ENCODE data around the gene AKAP7. TPM values are rescaled to one million over a fixed set of nuclear protein-coding genes. Genes with fewer than 3 reads are reported as not detected.
"Not testable (repeated sequence)": the region's sequence is repeated elsewhere in the genome, so short reads cannot be mapped to it uniquely, and the experiment has no call there.

The AKAP7 gene
- total RNA-seq, 1 donor from 2014 or later: 4.1 TPM

GRCh38 chr6:131255434-131255833 is 120.2 kb downstream of the AKAP7 start:
- ATAC-seq (ENCODE audit: low read depth): no peak
- CTCF ChIA-PET: no interaction called here
- no peaks in the 10 kb centered on the region for H3K27me3 Mint-ChIP-seq
- H3K4me1 Mint-ChIP-seq: peaks cover 8% of the 10 kb centered on the region
- H3K9me3 Mint-ChIP-seq: peaks cover 3% of the 10 kb centered on the region
- H3K27ac Mint-ChIP-seq: no peak overlapping the region
- POLR2A ChIA-PET: no interaction called here
- no peak for DNase-seq
- TF ChIP-seq, protein P1, sequence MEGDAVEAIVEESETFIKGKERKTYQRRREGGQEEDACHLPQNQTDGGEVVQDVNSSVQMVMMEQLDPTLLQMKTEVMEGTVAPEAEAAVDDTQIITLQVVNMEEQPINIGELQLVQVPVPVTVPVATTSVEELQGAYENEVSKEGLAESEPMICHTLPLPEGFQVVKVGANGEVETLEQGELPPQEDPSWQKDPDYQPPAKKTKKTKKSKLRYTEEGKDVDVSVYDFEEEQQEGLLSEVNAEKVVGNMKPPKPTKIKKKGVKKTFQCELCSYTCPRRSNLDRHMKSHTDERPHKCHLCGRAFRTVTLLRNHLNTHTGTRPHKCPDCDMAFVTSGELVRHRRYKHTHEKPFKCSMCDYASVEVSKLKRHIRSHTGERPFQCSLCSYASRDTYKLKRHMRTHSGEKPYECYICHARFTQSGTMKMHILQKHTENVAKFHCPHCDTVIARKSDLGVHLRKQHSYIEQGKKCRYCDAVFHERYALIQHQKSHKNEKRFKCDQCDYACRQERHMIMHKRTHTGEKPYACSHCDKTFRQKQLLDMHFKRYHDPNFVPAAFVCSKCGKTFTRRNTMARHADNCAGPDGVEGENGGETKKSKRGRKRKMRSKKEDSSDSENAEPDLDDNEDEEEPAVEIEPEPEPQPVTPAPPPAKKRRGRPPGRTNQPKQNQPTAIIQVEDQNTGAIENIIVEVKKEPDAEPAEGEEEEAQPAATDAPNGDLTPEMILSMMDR (IDR thresholded peaks at IDR 0.05): no peak
- H3K36me3 Mint-ChIP-seq (ENCODE audit: low read depth): peaks cover under 1% of the 10 kb centered on the region
- no peak overlapping the region for H3K4me3 Mint-ChIP-seq
- intact Hi-C loops (cut with micrococcal nuclease): no loop called here

- H3K27me3 Mint-ChIP-seq: no peaks in the 10 kb centered on the region
- CTCF ChIA-PET: no interaction called here
- peaks cover 3% of the 10 kb centered on the region for H3K9me3 Mint-ChIP-seq
- no peak overlapping the region for H3K27ac Mint-ChIP-seq
- H3K4me1 Mint-ChIP-seq: peaks cover 3% of the 10 kb centered on the region
- ATAC-seq (ENCODE audit: low read depth) (no peak), DNase-seq (no peak)
- peaks cover 2% of the 10 kb centered on the region for H3K36me3 Mint-ChIP-seq (ENCODE audit: low read depth)
- POLR2A ChIA-PET: no interaction called here
- intact Hi-C loops (cut with micrococcal nuclease): no loop called here
- TF ChIP-seq, protein P1 (IDR thresholded peaks at IDR 0.05): no peak
- no peak overlapping the region for H3K4me3 Mint-ChIP-seq
Measured at GRCh38 chr6:131255911-131256310, 120.6 kb downstream of the AKAP7 start.

DNA sequence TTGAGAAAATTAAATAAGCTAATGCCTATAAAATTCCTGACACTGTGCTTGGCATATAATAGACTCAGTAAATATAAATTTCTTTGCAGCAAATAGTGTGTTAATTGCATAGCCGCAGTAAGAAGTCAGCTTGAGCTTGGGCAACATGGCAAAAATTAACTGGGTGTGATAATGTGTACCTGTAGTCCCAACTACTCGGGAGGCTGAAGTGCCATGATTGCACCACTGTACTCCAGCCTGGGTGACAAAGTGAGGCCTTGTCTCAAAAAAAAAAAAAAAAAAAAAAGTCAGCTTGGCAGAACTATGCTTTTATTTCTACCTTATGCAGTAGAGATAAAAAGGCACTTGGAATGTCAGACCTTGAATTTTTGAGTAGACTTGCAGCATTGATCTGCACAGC is 121.8 kb downstream of the AKAP7 start:
- ChIA-PET CTCF (no interaction called here), POLR2A (no interaction called here)

GRCh38 chr6:131258010-131258652 is 122.9 kb downstream of the AKAP7 start:
- no peak overlapping the region for H3K4me3 Mint-ChIP-seq
- H3K27me3 Mint-ChIP-seq: no peaks in the 10 kb centered on the region
- H3K27ac Mint-ChIP-seq: no peak overlapping the region
- TF ChIP-seq, protein P1 (IDR thresholded peaks at IDR 0.05): no peak
- H3K9me3 Mint-ChIP-seq: peaks cover 3% of the 10 kb centered on the region
- POLR2A ChIA-PET: no interaction called here
- H3K4me1 Mint-ChIP-seq: no peaks in the 10 kb centered on the region
- intact Hi-C loops (cut with micrococcal nuclease): no loop called here
- no peak for DNase-seq
- peaks cover 2% of the 10 kb centered on the region for H3K36me3 Mint-ChIP-seq (ENCODE audit: low read depth)
- CTCF ChIA-PET: no interaction called here
- ATAC-seq (ENCODE audit: low read depth): no peak

More for the DNA sequence above, 121.8 kb downstream of the AKAP7 start:
- Mint-ChIP-seq H3K4me1 (no peaks in the 10 kb centered on the region), H3K27me3 (no peaks in the 10 kb centered on the region), H3K27ac (no peak overlapping the region), H3K36me3 (ENCODE audit: low read depth) (peaks cover 2% of the 10 kb centered on the region), H3K9me3 (peaks cover 3% of the 10 kb centered on the region), H3K4me3 (no peak overlapping the region)
- ATAC-seq (ENCODE audit: low read depth) (no peak), DNase-seq (no peak)
- TF ChIP-seq, protein P1 (IDR thresholded peaks at IDR 0.05): no peak
- intact Hi-C loops (cut with micrococcal nuclease): no loop called here

DNA sequence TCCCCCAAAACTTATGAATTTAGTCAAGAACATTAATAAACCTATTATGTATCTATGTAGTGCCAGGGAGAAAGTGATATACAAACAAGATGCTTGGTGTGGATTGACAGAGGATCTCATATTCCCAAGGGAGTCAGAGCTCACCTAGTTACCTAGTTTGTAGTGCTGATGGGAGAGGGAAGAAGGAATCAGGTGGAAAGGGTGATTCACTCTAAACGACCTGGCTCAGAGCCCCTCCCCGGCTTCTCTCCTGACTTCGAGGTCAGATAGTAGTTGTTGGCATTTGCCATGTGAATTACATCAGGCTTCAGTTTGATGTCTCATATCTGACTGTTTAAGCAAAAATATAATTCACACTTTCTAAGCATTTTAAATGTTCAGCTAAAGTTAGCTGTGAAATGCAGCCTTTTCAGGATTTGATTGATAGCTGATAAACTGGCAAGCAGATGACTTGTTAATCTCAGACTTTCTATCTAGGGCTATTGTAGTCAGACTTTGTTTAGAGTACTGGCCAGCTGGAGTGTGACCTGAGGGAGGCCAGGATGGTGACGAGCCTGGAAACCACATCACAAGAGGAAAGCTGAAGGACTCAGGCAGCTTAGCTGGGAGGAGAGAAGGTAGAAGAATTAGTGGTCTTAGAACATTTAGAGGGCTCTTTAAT is 123.7 kb downstream of the AKAP7 start:
- ATAC-seq (ENCODE audit: low read depth) (no peak), DNase-seq (no peak)
- Mint-ChIP-seq H3K36me3 (ENCODE audit: low read depth) (peaks cover 2% of the 10 kb centered on the region), H3K4me3 (no peak overlapping the region), H3K9me3 (peaks cover 3% of the 10 kb centered on the region), H3K27ac (no peak overlapping the region), H3K27me3 (no peaks in the 10 kb centered on the region), H3K4me1 (no peaks in the 10 kb centered on the region)
- ChIA-PET POLR2A (interaction anchor here (0.6 kb wide), 1 partner anchor 497 kb away, joined by 3 read pairs; no protein-coding TSS in a partner anchor), CTCF (no interaction called here)
- TF ChIP-seq, protein P1 (IDR thresholded peaks at IDR 0.05): no peak
- intact Hi-C loops (cut with micrococcal nuclease): no loop called here

- intact Hi-C loops (cut with micrococcal nuclease); ATAC-seq (ENCODE audit: low read depth); H3K4me3 Mint-ChIP-seq; CTCF ChIA-PET; H3K4me1 Mint-ChIP-seq; H3K27ac Mint-ChIP-seq; H3K9me3 Mint-ChIP-seq; DNase-seq; H3K27me3 Mint-ChIP-seq; H3K36me3 Mint-ChIP-seq (ENCODE audit: low read depth): not testable (repeated sequence)
- POLR2A ChIA-PET: interaction anchor here (0.7 kb wide), 1 partner anchor 25 kb away, joined by 3 read pairs; no protein-coding TSS in a partner anchor
Measured at GRCh38 chr6:131260960-131261359, 125.7 kb downstream of the AKAP7 start.

Measured in activated B cell treated with CpG ODN at 0.5 μM for 24 hours (primary cell).